ENCODE results near the gene CDH12.

Gene CDH12

GRCh38 chr5:22719842-22720241 is 133.3 kb downstream of the CDH12 start:
- H2BK12ac ChIP-seq (ENCODE audit: low read length) = no peak overlapping the region
- H4K8ac ChIP-seq (ENCODE audit: low read depth, low read length) = no peak overlapping the region
- no peaks in the 10 kb centered on the region for H3K36me3 ChIP-seq (ENCODE audit: control insufficient read depth in 1 of 2, insufficient read depth in 2 of 2, low read length in 2 of 2)
- no peak overlapping the region for H3K4me2 ChIP-seq (ENCODE audit: low read length)
- no peak overlapping the region for H4K91ac ChIP-seq (ENCODE audit: low read depth, low read length)
- no peak overlapping the region for H3K23ac ChIP-seq (ENCODE audit: low read length)
- WGBS (ENCODE audit: extremely low coverage, insufficient coverage, insufficient read length) = no CpG with 5 or more reads among the region's 3 CpGs
- H3K9me3 ChIP-seq (ENCODE audit: insufficient read depth, low read depth, low read length) = no peaks in the 10 kb centered on the region
- no peak overlapping the region for H3K27ac ChIP-seq (ENCODE audit: low read depth, low read length)
- DNase-seq = no peak
- H3K79me1 ChIP-seq (ENCODE audit: low read length) = no peaks in the 10 kb centered on the region
- no peak overlapping the region for H3K14ac ChIP-seq (ENCODE audit: low read length)
- H2BK120ac ChIP-seq (ENCODE audit: insufficient read depth, low read length, poor library complexity) = no peak overlapping the region
- no peak overlapping the region for H2BK5ac ChIP-seq (ENCODE audit: low read depth, low read length, poor library complexity)
- H3K9ac ChIP-seq (ENCODE audit: low read length) = no peak overlapping the region
- no peaks in the 10 kb centered on the region for H3K79me2 ChIP-seq (ENCODE audit: control insufficient read depth, insufficient read depth, low read length, poor library complexity)
- no peak overlapping the region for H2AK5ac ChIP-seq (ENCODE audit: low read length)
- no peaks in the 10 kb centered on the region for H3K4me1 ChIP-seq (ENCODE audit: control insufficient read depth in 1 of 2, insufficient read depth in 2 of 2, low read length in 2 of 2)
- no peak overlapping the region for H2AFZ ChIP-seq (ENCODE audit: insufficient read depth, low read length, poor library complexity)
- H3K4me3 ChIP-seq (ENCODE audit: low read depth, low read length) = no peak overlapping the region
- H3K4ac ChIP-seq (ENCODE audit: low read depth, low read length) = no peak overlapping the region
- H4K12ac ChIP-seq (ENCODE audit: low read depth, low read length) = no peak overlapping the region
- no peaks in the 10 kb centered on the region for H3K27me3 ChIP-seq (ENCODE audit: insufficient read depth, low read length)
- no peak overlapping the region for H3K18ac ChIP-seq (ENCODE audit: low read length)

DNA sequence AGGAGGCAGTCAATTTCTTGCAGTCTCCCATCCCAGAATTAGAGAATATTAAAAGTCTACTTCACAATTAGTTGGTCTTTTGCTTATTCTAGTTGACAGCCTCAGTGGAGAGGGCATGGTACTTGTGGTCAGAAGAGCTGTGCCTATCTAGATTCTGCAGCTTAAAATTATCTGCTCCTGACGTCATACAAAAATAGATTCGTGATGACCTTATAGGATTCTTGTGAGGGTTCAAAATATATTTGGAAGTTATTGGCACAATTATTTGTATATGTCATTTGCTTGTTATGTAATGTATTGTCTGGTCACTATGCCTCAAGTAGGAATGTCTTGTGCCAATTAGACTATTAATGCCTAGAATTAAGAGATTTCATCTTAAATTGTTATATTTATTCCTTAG is 142.5 kb downstream of the CDH12 start:
- no peak overlapping the region for H3K4me2 ChIP-seq (ENCODE audit: low read length)
- WGBS (ENCODE audit: extremely low coverage, insufficient coverage, insufficient read length) = no CpG with 5 or more reads among the region's 2 CpGs
- H3K9me3 ChIP-seq (ENCODE audit: insufficient read depth, low read depth, low read length) = no peaks in the 10 kb centered on the region
- no peak overlapping the region for H4K91ac ChIP-seq (ENCODE audit: low read depth, low read length)
- no peaks in the 10 kb centered on the region for H3K36me3 ChIP-seq (ENCODE audit: control insufficient read depth in 1 of 2, insufficient read depth in 2 of 2, low read length in 2 of 2)
- no peaks in the 10 kb centered on the region for H3K79me2 ChIP-seq (ENCODE audit: control insufficient read depth, insufficient read depth, low read length, poor library complexity)
- no peaks in the 10 kb centered on the region for H3K4me1 ChIP-seq (ENCODE audit: control insufficient read depth in 1 of 2, insufficient read depth in 2 of 2, low read length in 2 of 2)
- no peak overlapping the region for H3K4me3 ChIP-seq (ENCODE audit: low read depth, low read length)
- no peak overlapping the region for H4K12ac ChIP-seq (ENCODE audit: low read depth, low read length)
- H2BK5ac ChIP-seq (ENCODE audit: low read depth, low read length, poor library complexity) = no peak overlapping the region
- H2AFZ ChIP-seq (ENCODE audit: insufficient read depth, low read length, poor library complexity) = no peak overlapping the region
- H3K9ac ChIP-seq (ENCODE audit: low read length) = no peak overlapping the region
- no peak overlapping the region for H3K23ac ChIP-seq (ENCODE audit: low read length)
- no peak overlapping the region for H4K8ac ChIP-seq (ENCODE audit: low read depth, low read length)
- H3K79me1 ChIP-seq (ENCODE audit: low read length) = no peaks in the 10 kb centered on the region
- H2BK12ac ChIP-seq (ENCODE audit: low read length) = no peak overlapping the region
- H2BK120ac ChIP-seq (ENCODE audit: insufficient read depth, low read length, poor library complexity) = no peak overlapping the region
- H2AK5ac ChIP-seq (ENCODE audit: low read length) = no peak overlapping the region
- DNase-seq = no peak
- no peaks in the 10 kb centered on the region for H3K27me3 ChIP-seq (ENCODE audit: insufficient read depth, low read length)
- H3K14ac ChIP-seq (ENCODE audit: low read length) = no peak overlapping the region
- H3K4ac ChIP-seq (ENCODE audit: low read depth, low read length) = no peak overlapping the region
- H3K18ac ChIP-seq (ENCODE audit: low read length) = no peak overlapping the region
- H3K27ac ChIP-seq (ENCODE audit: low read depth, low read length) = no peak overlapping the region

- Histone ChIP-seq H3K18ac (ENCODE audit: low read length) (no peak overlapping the region), H3K9me3 (ENCODE audit: insufficient read depth, low read depth, low read length) (no peaks in the 10 kb centered on the region), H4K12ac (ENCODE audit: low read depth, low read length) (no peak overlapping the region), H3K4ac (ENCODE audit: low read depth, low read length) (no peak overlapping the region), H3K27ac (ENCODE audit: low read depth, low read length) (no peak overlapping the region), H2BK5ac (ENCODE audit: low read depth, low read length, poor library complexity) (no peak overlapping the region), H3K4me1 (ENCODE audit: control insufficient read depth in 1 of 2, insufficient read depth in 2 of 2, low read length in 2 of 2) (no peaks in the 10 kb centered on the region), H4K91ac (ENCODE audit: low read depth, low read length) (no peak overlapping the region), H3K23ac (ENCODE audit: low read length) (no peak overlapping the region), H3K27me3 (ENCODE audit: insufficient read depth, low read length) (no peaks in the 10 kb centered on the region), H3K79me1 (ENCODE audit: low read length) (no peaks in the 10 kb centered on the region), H2BK12ac (ENCODE audit: low read length) (no peak overlapping the region), H3K4me2 (ENCODE audit: low read length) (no peak overlapping the region), H4K8ac (ENCODE audit: low read depth, low read length) (no peak overlapping the region), H3K14ac (ENCODE audit: low read length) (no peak overlapping the region), H2AFZ (ENCODE audit: insufficient read depth, low read length, poor library complexity) (no peak overlapping the region), H3K4me3 (ENCODE audit: low read depth, low read length) (no peak overlapping the region), H3K36me3 (ENCODE audit: control insufficient read depth in 1 of 2, insufficient read depth in 2 of 2, low read length in 2 of 2) (no peaks in the 10 kb centered on the region), H2BK120ac (ENCODE audit: insufficient read depth, low read length, poor library complexity) (no peak overlapping the region), H2AK5ac (ENCODE audit: low read length) (no peak overlapping the region), H3K79me2 (ENCODE audit: control insufficient read depth, insufficient read depth, low read length, poor library complexity) (no peaks in the 10 kb centered on the region), H3K9ac (ENCODE audit: low read length) (no peak overlapping the region)
- no peak for DNase-seq
Measured at GRCh38 chr5:22709743-22710142, 143.4 kb downstream of the CDH12 start.

GRCh38 chr5:22708770-22709328 is 144.3 kb downstream of the CDH12 start:
- no peak overlapping the region for H3K27ac ChIP-seq (ENCODE audit: low read depth, low read length)
- H3K79me1 ChIP-seq (ENCODE audit: low read length) = no peaks in the 10 kb centered on the region
- H3K4me3 ChIP-seq (ENCODE audit: low read depth, low read length) = no peak overlapping the region
- H4K91ac ChIP-seq (ENCODE audit: low read depth, low read length) = no peak overlapping the region
- H3K4me2 ChIP-seq (ENCODE audit: low read length) = no peak overlapping the region
- H2BK12ac ChIP-seq (ENCODE audit: low read length) = no peak overlapping the region
- H2AFZ ChIP-seq (ENCODE audit: insufficient read depth, low read length, poor library complexity) = no peak overlapping the region
- no peak overlapping the region for H2BK120ac ChIP-seq (ENCODE audit: insufficient read depth, low read length, poor library complexity)
- H3K4me1 ChIP-seq (ENCODE audit: control insufficient read depth in 1 of 2, insufficient read depth in 2 of 2, low read length in 2 of 2) = no peaks in the 10 kb centered on the region
- H3K79me2 ChIP-seq (ENCODE audit: control insufficient read depth, insufficient read depth, low read length, poor library complexity) = no peaks in the 10 kb centered on the region
- no peak overlapping the region for H3K4ac ChIP-seq (ENCODE audit: low read depth, low read length)
- no CpG with 5 or more reads among the region's 9 CpGs for WGBS (ENCODE audit: extremely low coverage, insufficient coverage, insufficient read length)
- no peak overlapping the region for H4K8ac ChIP-seq (ENCODE audit: low read depth, low read length)
- H2BK5ac ChIP-seq (ENCODE audit: low read depth, low read length, poor library complexity) = no peak overlapping the region
- no peak for DNase-seq
- H3K36me3 ChIP-seq (ENCODE audit: control insufficient read depth in 1 of 2, insufficient read depth in 2 of 2, low read length in 2 of 2) = no peaks in the 10 kb centered on the region
- H3K23ac ChIP-seq (ENCODE audit: low read length) = no peak overlapping the region
- no peak overlapping the region for H3K14ac ChIP-seq (ENCODE audit: low read length)
- H3K9me3 ChIP-seq (ENCODE audit: insufficient read depth, low read depth, low read length) = no peaks in the 10 kb centered on the region
- H4K12ac ChIP-seq (ENCODE audit: low read depth, low read length) = no peak overlapping the region
- H3K27me3 ChIP-seq (ENCODE audit: insufficient read depth, low read length) = no peaks in the 10 kb centered on the region
- no peak overlapping the region for H2AK5ac ChIP-seq (ENCODE audit: low read length)
- H3K18ac ChIP-seq (ENCODE audit: low read length) = no peak overlapping the region
- H3K9ac ChIP-seq (ENCODE audit: low read length) = no peak overlapping the region

Measured in trophoblast cell (in vitro differentiated cells and primary cell).